HEK293T (cell line): ENCODE measurements around the gene MAP4K4.

Experiments
- CTBP1 ChIP-seq: fragments of 450-650 bp; IDR thresholded peaks from 2 replicates; pipeline ENCODE4 v1.6.1; 2016; ENCODE audit warnings: borderline replicate concordance
- ELF4 ChIP-seq: fragments of 450-650 bp; IDR thresholded peaks from 2 replicates; pipeline ENCODE4 v1.6.1; 2017; ENCODE audit warnings: antibody characterized with exemption
- HDGF ChIP-seq: fragments of 450-650 bp; IDR thresholded peaks from 2 replicates; pipeline ENCODE4 v1.6.1; 2017; ENCODE audit warnings: antibody characterized with exemption, borderline replicate concordance
- L3MBTL2 ChIP-seq: fragments of 450-650 bp; conservative IDR thresholded peaks from 2 replicates; pipeline ENCODE4 v1.6.1; 2016; ENCODE audit warnings: mild to moderate bottlenecking
- SUZ12 ChIP-seq: fragments of 450-650 bp; IDR thresholded peaks from 2 replicates; pipeline ENCODE4 v1.6.1; 2016; ENCODE audit warnings: mild to moderate bottlenecking

GRCh38 chr2:101704046-101704466 lies 6.5 kb downstream of the MAP4K4 start:
- TF ChIP-seq CTBP1 (no peak), L3MBTL2 (no peak), ELF4 (no peak), SUZ12 (no peak), HDGF (no peak)
